Esophagus muscularis mucosa (tissue), 4 donors: Measurements from ENCODE around the gene SERPINH1. TPM values are rescaled to one million over a fixed set of nuclear protein-coding genes. Genes with fewer than 3 reads are reported as not detected.

ENCODE experiments used
- DNase-seq: peaks from one replicate; pipeline ENCODE4 v3.0.0-alpha.2; 2017; ENCODE audit errors: extremely low spot score
- H3K27ac ChIP-seq, 4 donors: fragments of 200-600 bp; sonication (generic); replicated peaks in 1 of 4; 1 replicate in 3 of 4; 2 replicates in 1 of 4; pipeline ENCODE4 v1.5.1; 2016 to 2019; ENCODE audit warnings: mild to moderate bottlenecking in 1 of 4
- H3K27me3 ChIP-seq, 4 donors: fragments of 200-600 bp; sonication (generic); one replicate each; pipeline versions ENCODE4 v1.5.1 to v1.6.0; 2016 to 2019
- H3K36me3 ChIP-seq, 4 donors: fragments of 200-600 bp; sonication (generic); one replicate each; pipeline ENCODE4 v1.5.1; 2016 to 2019
- H3K4me1 ChIP-seq, 4 donors: fragments of 200-600 bp; sonication (generic); one replicate each; pipeline ENCODE4 v1.5.1; 2016 to 2019
- H3K4me3 ChIP-seq, 4 donors: fragments of 200-600 bp; sonication (generic); 1 replicate in 2 of 4; 2 replicates in 2 of 4; pipeline ENCODE4 v1.5.1; 2016 to 2019; ENCODE audit warnings: mild to moderate bottlenecking in 4 of 4, moderate library complexity in 1 of 4
- H3K9me3 ChIP-seq, 4 donors: fragments of 200-600 bp; sonication (generic); 1 replicate in 3 of 4; 2 replicates in 1 of 4; pipeline ENCODE4 v1.5.1; 2016 to 2019
- EP300 ChIP-seq: sonication (generic); formaldehyde crosslinking; IDR thresholded peaks from one replicate; pipeline ENCODE4 v1.6.1; 2017; ENCODE audit warnings: antibody characterized with exemption
- POLR2A ChIP-seq: fragments of 450-650 bp; IDR thresholded peaks from one replicate; pipeline ENCODE4 v1.6.1; 2017; ENCODE audit warnings: antibody characterized with exemption, moderate library complexity, mild to moderate bottlenecking, low read depth
- POLR2AphosphoS5 ChIP-seq, 2 donors: sonication (generic); formaldehyde crosslinking; IDR thresholded peaks; one replicate each; pipeline ENCODE4 v1.6.1; 2017; ENCODE audit warnings: antibody characterized with exemption in 2 of 2
- WGBS: methylation state at CpG from one replicate; pipeline ENCODE4 v1.1.5; 2018; 5-methylcytosine and 5-hydroxymethylcytosine counted together
- intact Hi-C: fragments of 100-400 bp; cut with DNase I; formaldehyde crosslinking; loops from one replicate; pipeline ENCODE4 v1.15.1; 2023
- total RNA-seq, 4 donors: library from RNA; depleted of rRNA; stranded (reverse); fragments of >200 nt; gene quantifications; one replicate each; pipeline versions ENCODE4 v1.1.0 to v1.2.1, GENCODE V29; 2016
- TF ChIP-seq, protein P1 (sequence below), 3 experiments: fragments of 200-600 bp in 2 of 3; fragments of 450-650 bp in 1 of 3; sonication (generic) in 2 of 3; IDR thresholded peaks; one replicate each; pipeline ENCODE4 v1.5.1; 2017 to 2019; ENCODE audit warnings: antibody characterized with exemption in 3 of 3, mild to moderate bottlenecking in 2 of 3, moderate library complexity in 1 of 3

SERPINH1 gene
- total RNA-seq, 4 donors from 2014 or later, result 162 to 270 (median 219) TPM

GRCh38 chr11:75541193-75542087, 20.6 kb upstream of the SERPINH1 start:
- no peaks in the 10 kb centered on the region for H3K27me3 ChIP-seq
- WGBS, result 93% methylated on average over 4 of the region's 4 CpGs
- no peak overlapping the region for H3K4me3 ChIP-seq
- no peak for TF ChIP-seq POLR2A
- TF ChIP-seq, protein P1, sequence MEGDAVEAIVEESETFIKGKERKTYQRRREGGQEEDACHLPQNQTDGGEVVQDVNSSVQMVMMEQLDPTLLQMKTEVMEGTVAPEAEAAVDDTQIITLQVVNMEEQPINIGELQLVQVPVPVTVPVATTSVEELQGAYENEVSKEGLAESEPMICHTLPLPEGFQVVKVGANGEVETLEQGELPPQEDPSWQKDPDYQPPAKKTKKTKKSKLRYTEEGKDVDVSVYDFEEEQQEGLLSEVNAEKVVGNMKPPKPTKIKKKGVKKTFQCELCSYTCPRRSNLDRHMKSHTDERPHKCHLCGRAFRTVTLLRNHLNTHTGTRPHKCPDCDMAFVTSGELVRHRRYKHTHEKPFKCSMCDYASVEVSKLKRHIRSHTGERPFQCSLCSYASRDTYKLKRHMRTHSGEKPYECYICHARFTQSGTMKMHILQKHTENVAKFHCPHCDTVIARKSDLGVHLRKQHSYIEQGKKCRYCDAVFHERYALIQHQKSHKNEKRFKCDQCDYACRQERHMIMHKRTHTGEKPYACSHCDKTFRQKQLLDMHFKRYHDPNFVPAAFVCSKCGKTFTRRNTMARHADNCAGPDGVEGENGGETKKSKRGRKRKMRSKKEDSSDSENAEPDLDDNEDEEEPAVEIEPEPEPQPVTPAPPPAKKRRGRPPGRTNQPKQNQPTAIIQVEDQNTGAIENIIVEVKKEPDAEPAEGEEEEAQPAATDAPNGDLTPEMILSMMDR (IDR thresholded peaks at IDR 0.05), result no peak
- TF ChIP-seq POLR2AphosphoS5 (IDR thresholded peaks at IDR 0.05), result no peak
- no peak for TF ChIP-seq EP300
- DNase-seq, result no peak
- no peaks in the 10 kb centered on the region for H3K9me3 ChIP-seq
- H3K4me1 ChIP-seq, result no peaks in the 10 kb centered on the region
- intact Hi-C loops, result no loop called here
- no peaks in the 10 kb centered on the region for H3K36me3 ChIP-seq
- no peak overlapping the region for H3K27ac ChIP-seq

DNA sequence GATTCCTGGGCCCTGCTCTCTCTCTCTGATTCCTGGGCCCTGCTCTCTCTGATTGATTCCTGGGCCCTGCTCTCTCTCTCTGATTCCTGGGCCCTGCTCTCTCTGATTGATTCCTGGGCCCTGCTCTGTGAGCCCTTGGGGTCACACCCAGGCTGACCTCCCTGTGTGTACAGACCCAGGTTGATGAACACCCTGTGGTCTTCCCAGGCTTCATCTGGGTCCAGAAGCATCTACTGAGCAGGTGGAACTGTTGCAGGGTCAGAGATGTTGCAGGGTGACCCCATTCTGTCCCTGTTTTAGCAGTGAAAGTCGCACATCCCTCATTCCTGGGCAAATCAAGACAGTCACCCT, 20.0 kb upstream of the SERPINH1 start:
- WGBS, result no CpG with 5 or more reads among the region's 1 CpG
- H3K4me1 ChIP-seq, result no peaks in the 10 kb centered on the region
- no peak for DNase-seq
- H3K27ac ChIP-seq, result no peak overlapping the region
- no peak for TF ChIP-seq EP300
- TF ChIP-seq, protein P1 (IDR thresholded peaks at IDR 0.05), result no peak
- H3K4me3 ChIP-seq, result no peak overlapping the region
- no peaks in the 10 kb centered on the region for H3K27me3 ChIP-seq
- no peaks in the 10 kb centered on the region for H3K36me3 ChIP-seq
- no peaks in the 10 kb centered on the region for H3K9me3 ChIP-seq
- intact Hi-C loops, result no loop called here

DNA sequence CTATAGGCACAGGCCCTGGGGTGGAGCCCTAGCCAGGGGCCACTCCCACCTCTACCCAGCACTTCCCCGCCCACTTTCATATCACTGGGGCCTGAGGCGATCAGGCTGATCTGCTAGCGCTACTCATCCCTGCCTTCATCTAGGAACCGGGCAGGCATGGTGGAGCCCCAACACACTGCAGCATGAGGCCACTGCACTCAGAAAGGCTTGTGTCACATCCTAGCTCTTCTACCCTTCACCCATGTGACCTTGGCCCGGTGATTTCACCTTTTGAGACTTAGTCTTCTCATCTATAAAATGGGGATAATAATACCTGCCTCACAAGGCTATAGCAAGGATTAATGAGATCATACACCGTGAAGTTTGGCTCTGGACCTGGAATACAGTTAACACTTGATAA, 18.2 kb upstream of the SERPINH1 start:
- 100% methylated on average over 6 of the region's 6 CpGs for WGBS
- intact Hi-C loops, result no loop called here
- TF ChIP-seq POLR2AphosphoS5 (IDR thresholded peaks at IDR 0.05), result no peak
- no peak for TF ChIP-seq EP300
- no peak for TF ChIP-seq POLR2A
- TF ChIP-seq, protein P1 (IDR thresholded peaks at IDR 0.05), result no peak
- DNase-seq, result no peak
- H3K4me3 ChIP-seq, result no peak overlapping the region
- no peaks in the 10 kb centered on the region for H3K36me3 ChIP-seq
- H3K27ac ChIP-seq, result no peak overlapping the region
- no peaks in the 10 kb centered on the region for H3K27me3 ChIP-seq
- peaks cover 5 to 8% (median 8%) of the 10 kb centered on the region in 4 donors for H3K4me1 ChIP-seq
- H3K9me3 ChIP-seq, result no peaks in the 10 kb centered on the region

- 95% methylated on average over 1 of the region's 1 CpG for WGBS
- intact Hi-C loops, result loop anchor here (2.0 to 5.0 kb wide), 2 partner anchors 30 to 160 kb away; no protein-coding TSS in a partner anchor
- no peak for DNase-seq
- H3K36me3 ChIP-seq, result no peaks in the 10 kb centered on the region
- no peaks in the 10 kb centered on the region for H3K9me3 ChIP-seq
- H3K27ac ChIP-seq, result no peak overlapping the region
- peaks cover 5 to 8% (median 8%) of the 10 kb centered on the region in 4 donors for H3K4me1 ChIP-seq
- TF ChIP-seq POLR2A (no peak), POLR2AphosphoS5 (IDR thresholded peaks at IDR 0.05) (no peak)
- H3K4me3 ChIP-seq, result no peak overlapping the region
- H3K27me3 ChIP-seq, result no peaks in the 10 kb centered on the region
Observed at GRCh38 chr11:75547177-75547576, 14.9 kb upstream of the SERPINH1 start.

DNA sequence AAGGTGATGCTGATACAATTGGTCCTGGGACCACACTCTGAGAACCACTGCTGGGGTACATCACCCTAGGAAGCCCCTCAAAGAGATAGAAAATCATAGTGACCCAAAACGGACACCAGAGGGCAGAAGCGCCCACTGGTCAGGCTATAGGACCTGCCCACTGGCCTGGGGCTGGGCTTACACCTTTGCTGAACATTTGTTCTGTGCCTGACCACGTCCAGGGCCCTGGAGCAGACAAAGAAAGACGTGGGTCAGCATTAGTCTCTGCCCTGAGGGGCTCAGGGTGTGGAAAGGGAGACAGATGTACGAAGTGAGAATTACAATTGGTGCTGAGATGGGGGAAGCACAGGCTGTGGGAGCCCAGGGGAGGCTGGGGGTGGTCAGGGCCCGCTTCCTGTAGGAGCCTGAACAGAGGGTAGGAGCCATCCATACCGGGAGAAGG, 14.4 kb upstream of the SERPINH1 start:
- Histone ChIP-seq H3K36me3 (no peaks in the 10 kb centered on the region), H3K27ac (peak overlapping the region in 1 of 4 donors; percentile 39), H3K4me1 (peaks cover 5 to 8% (median 8%) of the 10 kb centered on the region in 4 donors), H3K27me3 (no peaks in the 10 kb centered on the region), H3K9me3 (no peaks in the 10 kb centered on the region), H3K4me3 (no peak overlapping the region)
- intact Hi-C loops, result loop anchor here (2.0 to 5.0 kb wide), 2 partner anchors 29 to 160 kb away; no protein-coding TSS in a partner anchor
- TF ChIP-seq EP300, result no peak
- peak; percentile 55 to 56 for TF ChIP-seq POLR2AphosphoS5 (IDR thresholded peaks at IDR 0.05)
- TF ChIP-seq, protein P1 (IDR thresholded peaks at IDR 0.05), result peak; percentile 87 to 94 (median 89)
- no peak for DNase-seq
- 22% methylated on average over 7 of the region's 7 CpGs for WGBS
